Activated CD4-positive, alpha-beta T cell treated with anti-CD3 and anti-CD28 coated beads, Interleukin-2, amount 50 U/mL, for 24 hours (primary cell): Measurements from ENCODE around the gene TF.

ENCODE experiments used
- DNase-seq, 2 donors: peaks; one replicate each; pipeline ENCODE4 v3.0.0-alpha.2; 2020; ENCODE audit warnings: low read depth in 1 of 2, low spot score in 1 of 2

The TF gene

GRCh38 chr3:133805384-133805701, 59.1 kb downstream of the TF start:
- DNase-seq = no peak

- peak; percentile 91 to 96 for DNase-seq
These were observed 59.7 kb downstream of the TF start, which contains the start of gene SRPRB for GRCh38 chr3:133805702-133806475. SRPRB (plus strand) TSS chr3:133805815; CDS start chr3:133805849, 34 bp downstream.

GRCh38 chr3:133812872-133813271, 66.7 kb downstream of the TF start:
- DNase-seq = no peak

GRCh38 chr3:133815386-133815785, 69.2 kb downstream of the TF start:
- no peak for DNase-seq

GRCh38 chr3:133820129-133820528, 73.9 kb downstream of the TF start:
- DNase-seq = no peak

- no peak for DNase-seq
These were observed 74.9 kb downstream of the TF start for GRCh38 chr3:133820889-133821675.

GRCh38 chr3:133821767-133822638, 75.8 kb downstream of the TF start:
- DNase-seq = no peak

- no peak for DNase-seq
These were observed 78.8 kb downstream of the TF start for GRCh38 chr3:133824961-133825485.

- no peak for DNase-seq
These were observed 80.0 kb downstream of the TF start for GRCh38 chr3:133825969-133826727.

- no peak for DNase-seq
These were observed 80.9 kb downstream of the TF start for GRCh38 chr3:133827136-133827535.

GRCh38 chr3:133827684-133828083, 81.5 kb downstream of the TF start:
- DNase-seq = no peak

GRCh38 chr3:133828576-133829309, 82.5 kb downstream of the TF start:
- no peak for DNase-seq

GRCh38 chr3:133829310-133829707, 83.1 kb downstream of the TF start:
- DNase-seq = no peak

- DNase-seq = no peak
These were observed 83.9 kb downstream of the TF start for GRCh38 chr3:133830071-133830470.

- no peak for DNase-seq
These were observed 86.0 kb downstream of the TF start for GRCh38 chr3:133831966-133832801.

GRCh38 chr3:133832802-133833144, 86.6 kb downstream of the TF start:
- no peak for DNase-seq

GRCh38 chr3:133833267-133833666, 87.1 kb downstream of the TF start:
- DNase-seq = no peak

GRCh38 chr3:133833880-133834620, 87.9 kb downstream of the TF start:
- no peak for DNase-seq
